H1 (cell line): ENCODE measurements around the gene MUS81. TPM values are rescaled to one million over a fixed set of nuclear protein-coding genes. Genes with fewer than 3 reads are reported as not detected.

ENCODE experiments used
- CTCF ChIA-PET: fragments of 300-600 bp; sonication (Branson Sonifier 250); formaldehyde crosslinking; loops from one replicate; lab custom pipeline; 2021; ENCODE audit not compliant: partially characterized antibody; lab: Charles Lee
- POLR2A ChIA-PET: fragments of 300-600 bp; sonication (Branson Sonifier 250); formaldehyde crosslinking; loops from one replicate; lab custom pipeline; 2021; ENCODE audit warnings: inconsistent platforms; ENCODE audit not compliant: partially characterized antibody; lab: Charles Lee
- DNase-seq, 2 experiments: peaks; one replicate each; pipeline versions ENCODE4 v3.0.0 to v3.0.0-alpha.2; 2010 to 2022; ENCODE audit warnings: low spot score in 2 of 2, low read depth in 1 of 2, mixed read lengths in 1 of 2
- FAIRE-seq: peaks from 2 replicates; lab custom pipeline; 2011; peaks lifted over from hg19 to GRCh38; lab: Jason Lieb, UNC
- H2AFZ ChIP-seq: 2 replicates; pipeline ENCODE4 v1.8.1; 2012; ENCODE audit warnings: low read length, inconsistent platforms
- H2AK5ac ChIP-seq: 2 replicates; pipeline ENCODE4 v1.6.1; 2013; ENCODE audit warnings: low read depth, low read length
- H2BK120ac ChIP-seq: replicated peaks from 2 replicates; pipeline ENCODE3; 2013; ENCODE audit warnings: low read depth, low read length, inconsistent platforms
- H2BK12ac ChIP-seq: 2 replicates; pipeline ENCODE4 v1.6.1; 2013; ENCODE audit warnings: low read depth, low read length
- H2BK15ac ChIP-seq: 2 replicates; pipeline ENCODE4 v1.6.1; 2013; ENCODE audit warnings: low read length
- H2BK20ac ChIP-seq: 2 replicates; pipeline ENCODE4 v1.6.1; 2013; ENCODE audit warnings: low read length
- H2BK5ac ChIP-seq: 2 replicates; pipeline ENCODE4 v1.6.1; 2013; ENCODE audit warnings: low read depth, low read length
- H3K14ac ChIP-seq: 2 replicates; pipeline ENCODE4 v1.6.1; 2013; ENCODE audit warnings: inconsistent platforms; ENCODE audit not compliant: insufficient read length
- H3K18ac ChIP-seq: 2 replicates; pipeline ENCODE4 v1.6.1; 2013; ENCODE audit warnings: low read length; ENCODE audit errors: extremely low read depth
- H3K23ac ChIP-seq: 2 replicates; pipeline ENCODE4 v1.6.1; 2013; ENCODE audit warnings: inconsistent platforms; ENCODE audit not compliant: insufficient read length
- H3K23me2 ChIP-seq: 2 replicates; pipeline ENCODE4 v1.6.1; 2013; ENCODE audit warnings: low read depth, low read length
- H3K27ac ChIP-seq: 2 replicates; pipeline ENCODE4 v1.6.1; 2011; ENCODE audit warnings: low read depth, low read length, inconsistent platforms
- H3K27me3 ChIP-seq, 4 experiments: replicated peaks in 1 of 4; 1 replicate in 1 of 4; 2 replicates in 3 of 4; pipeline versions ENCODE4 v1.6.1 to v1.8.1; 2011 to 2013; ENCODE audit warnings: low read length in 3 of 4, mild to moderate bottlenecking in 3 of 4, inconsistent platforms in 2 of 4, mixed read lengths in 2 of 4, moderate library complexity in 1 of 4; ENCODE audit not compliant: control insufficient read depth in 3 of 4, insufficient read depth in 3 of 4; ENCODE audit errors: extremely low read depth in 1 of 4
- H3K36me3 ChIP-seq, 4 experiments: 2 replicates each; pipeline versions ENCODE4 v1.6.1 to v1.8.1; 2011 to 2013; ENCODE audit warnings: mild to moderate bottlenecking in 4 of 4, low read length in 3 of 4, moderate library complexity in 2 of 4, control low read depth in 1 of 4, inconsistent platforms in 1 of 4; ENCODE audit not compliant: insufficient read depth in 4 of 4, control insufficient read depth in 2 of 4
- H3K4ac ChIP-seq: replicated peaks from 2 replicates; pipeline ENCODE3; 2013; ENCODE audit warnings: low read length, low read depth, mixed read lengths, inconsistent platforms; ENCODE audit not compliant: insufficient read length
- H3K4me1 ChIP-seq, 4 experiments: replicated peaks in 1 of 4; 1 replicate in 1 of 4; 2 replicates in 3 of 4; pipeline versions ENCODE4 v1.6.1 to v1.8.1; 2011 to 2013; ENCODE audit warnings: low read length in 3 of 4, inconsistent platforms in 2 of 4, mixed read lengths in 1 of 4; ENCODE audit not compliant: insufficient read depth in 4 of 4, control insufficient read depth in 3 of 4
- H3K4me2 ChIP-seq, 2 experiments: 2 replicates each; pipeline versions ENCODE4 v1.6.1 to v1.8.1; 2011 to 2013; ENCODE audit warnings: low read depth in 2 of 2, low read length in 2 of 2, control low read depth in 1 of 2, inconsistent platforms in 1 of 2, mild to moderate bottlenecking in 1 of 2; ENCODE audit not compliant: insufficient read depth in 1 of 2
- H3K4me3 ChIP-seq, 4 experiments: fragments of 200-600, 300-600 bp in 1 of 4; sonication (generic), shearing (Covaris generic), sonication (Bioruptor Twin) in 1 of 4; 2 replicates each; pipeline versions ENCODE4 v1.5.1 to v1.8.1; 2011 to 2016; ENCODE audit warnings: low read length in 4 of 4, low read depth in 3 of 4, control low read depth in 2 of 4, inconsistent platforms in 2 of 4, mild to moderate bottlenecking in 2 of 4, mixed read lengths in 1 of 4, moderate library complexity in 1 of 4; ENCODE audit not compliant: insufficient read depth in 2 of 4; ENCODE audit errors: extremely low read depth in 1 of 4
- H3K56ac ChIP-seq: replicated peaks from 2 replicates; pipeline ENCODE3; 2013; ENCODE audit warnings: low read depth, mild to moderate bottlenecking, mixed read lengths, low read length, inconsistent platforms; ENCODE audit not compliant: insufficient read length
- H3K79me1 ChIP-seq: 2 replicates; pipeline ENCODE4 v1.6.1; 2013; ENCODE audit warnings: low read depth, low read length, control low read depth
- H3K79me2 ChIP-seq, 2 experiments: 2 replicates each; pipeline versions ENCODE4 v1.6.1 to v1.8.1; 2012 to 2013; ENCODE audit warnings: low read length in 2 of 2, mild to moderate bottlenecking in 2 of 2, inconsistent platforms in 1 of 2; ENCODE audit not compliant: insufficient read depth in 2 of 2, control insufficient read depth in 1 of 2
- H3K9ac ChIP-seq, 4 experiments: replicated peaks in 1 of 4; 1 replicate in 1 of 4; 2 replicates in 3 of 4; pipeline versions ENCODE4 v1.6.1 to v1.8.1; 2011 to 2013; ENCODE audit warnings: low read depth in 3 of 4, low read length in 3 of 4, control low read depth in 2 of 4, mild to moderate bottlenecking in 2 of 4, moderate library complexity in 2 of 4, inconsistent platforms in 1 of 4; ENCODE audit errors: extremely low read depth in 1 of 4
- H3K9me3 ChIP-seq, 2 experiments: 2 replicates each; pipeline versions ENCODE4 v1.6.1 to v1.8.1; 2012 to 2013; ENCODE audit warnings: mild to moderate bottlenecking in 2 of 2, moderate library complexity in 2 of 2, control low read depth in 1 of 2, inconsistent platforms in 1 of 2, low read depth in 1 of 2, low read length in 1 of 2, mixed read lengths in 1 of 2; ENCODE audit not compliant: insufficient read depth in 2 of 2
- H4K20me1 ChIP-seq, 2 experiments: replicated peaks in 1 of 2; 2 replicates each; pipeline versions ENCODE3 to v1.8.1; 2011 to 2013; ENCODE audit warnings: inconsistent platforms in 2 of 2, low read length in 2 of 2, mild to moderate bottlenecking in 1 of 2; ENCODE audit not compliant: insufficient read depth in 2 of 2, control insufficient read depth in 1 of 2
- H4K5ac ChIP-seq: 2 replicates; pipeline ENCODE4 v1.6.1; 2013; ENCODE audit warnings: low read length, low read depth, mixed read lengths, inconsistent platforms; ENCODE audit not compliant: insufficient read length
- H4K8ac ChIP-seq: 2 replicates; pipeline ENCODE4 v1.8.0; 2013; ENCODE audit warnings: mild to moderate bottlenecking, moderate library complexity, low read length, inconsistent platforms; ENCODE audit not compliant: insufficient read depth; ENCODE audit errors: extremely low read depth
- H4K91ac ChIP-seq: replicated peaks from 2 replicates; pipeline ENCODE3; 2013; ENCODE audit warnings: low read length, mixed read lengths, inconsistent platforms; ENCODE audit not compliant: insufficient read length
- CHD2 ChIP-seq: IDR thresholded peaks from 2 replicates; pipeline ENCODE4 v1.6.1; 2012; ENCODE audit warnings: low read length, improper control_type of control experiment
- GTF2F1 ChIP-seq: IDR thresholded peaks from 2 replicates; pipeline ENCODE4 v1.6.1; 2012; ENCODE audit warnings: low read depth, low read length, improper control_type of control experiment, borderline replicate concordance
- JUN ChIP-seq: IDR thresholded peaks from 2 replicates; pipeline ENCODE4 v1.6.1; 2011; ENCODE audit warnings: low read depth, mild to moderate bottlenecking, improper control_type of control experiment, low read length
- KDM1A ChIP-seq: fragments of 200-600, 300-600 bp; sonication (generic); IDR thresholded peaks from 2 replicates; pipeline ENCODE4 v1.7.1; 2016; ENCODE audit warnings: mild to moderate bottlenecking, low read length, borderline replicate concordance
- KDM5A ChIP-seq: fragments of 200-600 bp; IDR thresholded peaks from 2 replicates; pipeline ENCODE4 v1.7.1; 2012; ENCODE audit warnings: mild to moderate bottlenecking, low read length, inconsistent platforms, mixed read lengths
- MAFK ChIP-seq: IDR thresholded peaks from 2 replicates; pipeline ENCODE4 v1.6.1; 2012; ENCODE audit warnings: low read depth, mild to moderate bottlenecking, improper control_type of control experiment, low read length
- POLR2A ChIP-seq, 2 experiments: IDR thresholded peaks; 1 replicate in 1 of 2; 2 replicates in 1 of 2; pipeline ENCODE4 v1.6.1; 2011; ENCODE audit warnings: low read depth in 2 of 2, low read length in 2 of 2, mild to moderate bottlenecking in 2 of 2; ENCODE audit errors: control extremely low read depth in 1 of 2
- SIN3A ChIP-seq, 2 experiments: IDR thresholded peaks in 1 of 2; conservative IDR thresholded peaks in 1 of 2; 2 replicates each; pipeline ENCODE4 v1.6.1; 2011 to 2012; ENCODE audit warnings: low read length in 2 of 2, improper control_type of control experiment in 1 of 2, low read depth in 1 of 2, mild to moderate bottlenecking in 1 of 2
- SIRT6 ChIP-seq: IDR thresholded peaks from one replicate; pipeline ENCODE4 v1.7.1; 2012; ENCODE audit warnings: low read length, inconsistent platforms
- TCF12 ChIP-seq: IDR thresholded peaks from 2 replicates; pipeline ENCODE4 v1.6.1; 2011; ENCODE audit warnings: low read depth, mild to moderate bottlenecking, low read length
- TEAD4 ChIP-seq: IDR thresholded peaks from 2 replicates; pipeline ENCODE4 v1.6.1; 2012; ENCODE audit warnings: low read depth, low read length, inconsistent platforms, mixed read lengths
- ZNF274 ChIP-seq: IDR thresholded peaks from 2 replicates; pipeline ENCODE4 v1.7.0; 2012; ENCODE audit warnings: low read length, borderline replicate concordance; ENCODE audit errors: extremely low read depth
- WGBS, 2 experiments: shearing (Covaris generic) in 1 of 2; methylation state at CpG; one replicate each; pipeline versions ENCODE4 v1.1.6 to v1.1.7; 2013 to 2015; ENCODE audit warnings: low lambda C conversion rate in 2 of 2, mixed read lengths in 2 of 2, inconsistent platforms in 1 of 2, low coverage in 1 of 2, missing lambda C conversion rate in 1 of 2; ENCODE audit not compliant: insufficient replicate concordance in 2 of 2, insufficient coverage in 1 of 2, insufficient read length in 1 of 2; ENCODE audit errors: extremely low coverage in 1 of 2, missing lambda C conversion rate in 1 of 2; 5-methylcytosine and 5-hydroxymethylcytosine counted together
- polyA plus RNA-seq, 7 experiments: library from polyadenylated mRNA; depleted of rRNA in 3 of 7; stranded (reverse) in 5 of 7; unstranded in 2 of 7; fragments of >200 nt in 5 of 7; fragments of 200-250 nt in 2 of 7; gene quantifications; 1 replicate in 5 of 7; 2 replicates in 1 of 7; 4 replicates in 1 of 7; pipeline versions ENCODE4 v1.2.1 to v1.2.3, GENCODE V29; 2011 to 2013; ENCODE audit warnings: missing spikeins in 2 of 7, mixed read lengths in 2 of 7
- total RNA-seq: library from RNA; stranded (reverse); fragmentation: NEBNext Ultra II Directional; extraction: Animal tissue kit (Norgen Biotek cat#: 25700); gene quantifications from 2 replicates; pipeline ENCODE4 v1.2.1, GENCODE V29; 2021

Gene MUS81
- total and polyA plus RNA-seq, 2 of the 8 experiments (the other 6 are each of a cell fraction or from before 2014, with no cell fraction given) = 30.2 to 31.5 TPM

DNA sequence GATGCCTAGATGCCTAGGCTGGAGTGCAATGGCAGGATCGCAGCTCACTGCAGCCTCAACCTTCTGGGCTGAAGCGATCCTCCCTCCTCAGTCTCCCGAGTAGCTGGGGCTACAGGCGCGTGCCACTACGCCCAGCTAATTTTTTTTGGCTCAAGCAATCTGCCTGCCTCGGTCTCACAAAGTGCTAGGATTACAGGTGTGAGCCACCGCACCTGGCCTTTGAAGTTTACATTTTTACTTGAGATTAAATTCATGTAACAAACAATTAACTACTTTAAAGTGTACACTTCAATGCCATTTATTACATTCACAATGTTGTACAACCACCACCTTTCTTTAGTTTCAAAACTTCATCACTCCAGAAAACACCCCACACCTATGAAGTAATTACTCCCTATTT, 43.5 kb downstream of the MUS81 start:
- Histone ChIP-seq H2BK12ac (no peak overlapping the region), H2BK120ac (no peak overlapping the region), H3K56ac (no peak overlapping the region), H3K18ac (no peak overlapping the region), H4K91ac (no peak overlapping the region), H3K23ac (no peak overlapping the region), H3K4ac (no peak overlapping the region), H4K8ac (no peak overlapping the region), H3K9ac (no peak overlapping the region), H3K14ac (no peak overlapping the region), H4K5ac (no peak overlapping the region), H3K4me2 (no peak overlapping the region), H2AFZ (no peak overlapping the region), H3K79me1 (no peaks in the 10 kb centered on the region), H4K20me1 (peaks cover 0 to 4% of the 10 kb centered on the region in 2 experiments), H3K79me2 (no peaks in the 10 kb centered on the region), H2BK15ac (no peak overlapping the region), H3K4me1 (peaks cover 3 to 11% (median 7%) of the 10 kb centered on the region in 4 experiments; a peak in 6 of 7 replicates), H3K27ac (no peak overlapping the region), H3K27me3 (peaks cover 13 to 37% (median 30%) of the 10 kb centered on the region in 4 experiments), H3K4me3 (no peak overlapping the region), H3K9me3 (no peaks in the 10 kb centered on the region), H2BK5ac (no peak overlapping the region), H2AK5ac (no peak overlapping the region), H3K23me2 (peaks cover 9% of the 10 kb centered on the region; the same call in 1 of the 2 replicates), H3K36me3 (no peaks in the 10 kb centered on the region), H2BK20ac (no peak overlapping the region)
- POLR2A ChIA-PET = interaction anchor here (0.7 to 2.6 kb wide), 2 partner anchors 12 to 42 kb away, joined by 3 to 11 read pairs; partner anchors contain the start of genes CCDC85B and TSGA10IP
- WGBS, 2 experiments = 76% methylated on average over 8 of the region's 8 CpGs; no CpG with 5 or more reads in 1 of the 2 experiments
- CTCF ChIA-PET = interaction anchor here (0.6 to 9.7 kb wide), 3 partner anchors 16 to 85 kb away, joined by 4 to 150 read pairs (median 4); partner anchors contain the start of genes CCDC85B and FIBP
- no peak for FAIRE-seq
- no peak for DNase-seq
- TF ChIP-seq JUN (no peak), TEAD4 (no peak), ZNF274 (no peak), KDM1A (no peak), GTF2F1 (no peak), CHD2 (no peak), SIN3A (conservative IDR thresholded peaks at IDR 0.05 in 1 of 2, IDR thresholded peaks at IDR 0.05 in 1 of 2; ENCODE audit: low read depth in 1 of 2, low read length in 2 of 2) (no peak), MAFK (no peak), POLR2A (IDR thresholded peaks at IDR 0.05; ENCODE audit: control extremely low read depth in 1 of 2, low read depth in 2 of 2, low read length in 2 of 2) (no peak), SIRT6 (no peak), TCF12 (no peak), KDM5A (no peak)
